MM.1S (cell line): ENCODE data around the gene CXCL8.

Experiments
- EZH2 ChIP-seq: fragments of 300-600 bp; sonication (generic); optimal IDR thresholded peaks from 2 replicates; pipeline ENCODE3; 2017; ENCODE audit warnings: low read depth, mild to moderate bottlenecking, antibody characterized with exemption, low read length, mixed read lengths
- TF ChIP-seq, protein P1 (sequence below): fragments of 300-600 bp; sonication (generic); IDR thresholded peaks from 2 replicates; pipeline ENCODE4 v1.5.1; 2016; ENCODE audit warnings: antibody characterized with exemption, low read length, mixed read lengths

DNA sequence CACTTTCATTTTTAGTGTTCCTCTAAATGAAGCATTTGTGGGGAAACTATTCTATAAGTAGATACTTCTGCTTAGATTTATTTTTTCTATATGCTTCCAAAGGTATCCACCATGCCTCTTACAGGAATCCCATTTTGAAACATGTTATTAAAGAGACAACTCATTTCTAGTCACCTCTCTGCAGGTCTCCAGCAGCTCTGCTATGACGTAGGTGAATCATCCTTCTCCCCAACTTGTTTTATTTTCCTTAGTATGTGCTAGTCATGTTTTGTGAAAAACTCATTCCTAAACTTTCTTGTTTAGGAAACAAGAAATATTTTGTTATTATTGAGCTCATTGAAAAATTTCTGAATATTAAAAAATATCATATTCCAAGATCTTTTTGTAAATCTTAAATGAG is 12.8 kb downstream of the CXCL8 start:
- TF ChIP-seq, protein P1, sequence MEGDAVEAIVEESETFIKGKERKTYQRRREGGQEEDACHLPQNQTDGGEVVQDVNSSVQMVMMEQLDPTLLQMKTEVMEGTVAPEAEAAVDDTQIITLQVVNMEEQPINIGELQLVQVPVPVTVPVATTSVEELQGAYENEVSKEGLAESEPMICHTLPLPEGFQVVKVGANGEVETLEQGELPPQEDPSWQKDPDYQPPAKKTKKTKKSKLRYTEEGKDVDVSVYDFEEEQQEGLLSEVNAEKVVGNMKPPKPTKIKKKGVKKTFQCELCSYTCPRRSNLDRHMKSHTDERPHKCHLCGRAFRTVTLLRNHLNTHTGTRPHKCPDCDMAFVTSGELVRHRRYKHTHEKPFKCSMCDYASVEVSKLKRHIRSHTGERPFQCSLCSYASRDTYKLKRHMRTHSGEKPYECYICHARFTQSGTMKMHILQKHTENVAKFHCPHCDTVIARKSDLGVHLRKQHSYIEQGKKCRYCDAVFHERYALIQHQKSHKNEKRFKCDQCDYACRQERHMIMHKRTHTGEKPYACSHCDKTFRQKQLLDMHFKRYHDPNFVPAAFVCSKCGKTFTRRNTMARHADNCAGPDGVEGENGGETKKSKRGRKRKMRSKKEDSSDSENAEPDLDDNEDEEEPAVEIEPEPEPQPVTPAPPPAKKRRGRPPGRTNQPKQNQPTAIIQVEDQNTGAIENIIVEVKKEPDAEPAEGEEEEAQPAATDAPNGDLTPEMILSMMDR: no peak
- no peak for TF ChIP-seq EZH2
